HG03064 (cell line): ENCODE results near the gene CDC5L.
"Not testable (repeated sequence)": the region's sequence is repeated elsewhere in the genome, so short reads cannot be mapped to it uniquely, and the experiment has no call there.

Source experiments
- ATAC-seq: cut with Tn5 transposase; IDR thresholded peaks from one replicate; pipeline ENCODE4 v1.9.1; 2021; ENCODE audit warnings: low read depth; ENCODE audit not compliant: unreplicated experiment

The CDC5L gene

DNA sequence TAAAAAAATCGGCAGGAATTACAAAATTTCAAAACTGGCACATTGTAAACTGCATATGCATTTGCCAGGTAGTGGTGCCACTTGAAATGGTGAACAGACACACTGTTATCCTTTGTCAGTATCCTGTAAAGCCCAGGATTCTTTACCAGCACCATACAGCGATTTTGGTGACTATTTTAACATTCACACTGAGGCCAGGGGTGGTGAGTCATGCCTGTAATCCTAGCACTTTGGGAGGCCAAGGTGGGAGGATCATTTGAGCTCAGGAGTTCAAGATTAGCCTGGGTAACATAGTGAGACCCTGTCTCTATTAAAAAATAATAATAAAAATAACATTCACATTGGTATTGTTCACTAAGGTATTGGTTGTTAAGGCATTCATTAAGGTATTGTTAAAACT is 61.7 kb downstream of the CDC5L start:
- ATAC-seq, result not testable (repeated sequence)

- ATAC-seq, result no peak
These were observed 64.5 kb downstream of the CDC5L start for GRCh38 chr6:44451803-44452695.

DNA sequence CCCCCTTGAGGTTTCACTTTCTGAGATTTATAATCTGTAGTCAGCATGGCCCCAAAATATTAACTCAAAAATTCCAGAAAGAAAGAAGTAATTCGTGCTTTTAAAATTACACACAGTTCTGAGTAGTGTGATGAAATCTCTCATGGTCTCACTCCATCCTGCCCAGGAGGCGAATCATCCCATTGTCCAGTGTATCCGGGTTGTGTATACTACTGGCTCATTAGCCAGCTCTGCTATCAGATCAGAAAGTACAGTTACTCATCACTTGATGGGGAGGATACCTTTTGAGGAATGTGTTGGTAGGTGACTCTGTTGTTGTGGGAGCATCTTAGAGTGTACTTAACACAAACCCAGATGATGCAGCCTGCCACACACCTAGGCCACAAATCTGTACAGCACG is 65.2 kb downstream of the CDC5L start:
- ATAC-seq, result no peak

DNA sequence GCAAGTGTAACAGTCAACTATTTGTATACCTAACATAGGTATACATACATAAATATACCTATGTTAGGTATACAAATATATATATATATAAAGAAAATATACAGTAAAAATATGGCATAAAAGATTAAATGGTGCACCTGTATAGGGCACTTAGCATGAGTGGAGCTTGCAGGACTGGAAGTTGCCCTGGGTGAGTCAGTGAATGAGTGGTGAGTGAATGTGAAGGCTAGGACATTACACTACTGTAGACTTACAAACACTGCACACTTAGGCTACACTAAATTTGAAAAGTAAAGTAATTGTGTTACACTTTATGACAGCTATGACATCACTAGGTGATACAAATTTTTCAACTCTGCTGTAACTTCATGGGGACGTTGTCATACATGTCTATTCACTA is 65.6 kb downstream of the CDC5L start:
- no peak for ATAC-seq

GRCh38 chr6:44454198-44454597 is 66.7 kb downstream of the CDC5L start:
- no peak for ATAC-seq

DNA sequence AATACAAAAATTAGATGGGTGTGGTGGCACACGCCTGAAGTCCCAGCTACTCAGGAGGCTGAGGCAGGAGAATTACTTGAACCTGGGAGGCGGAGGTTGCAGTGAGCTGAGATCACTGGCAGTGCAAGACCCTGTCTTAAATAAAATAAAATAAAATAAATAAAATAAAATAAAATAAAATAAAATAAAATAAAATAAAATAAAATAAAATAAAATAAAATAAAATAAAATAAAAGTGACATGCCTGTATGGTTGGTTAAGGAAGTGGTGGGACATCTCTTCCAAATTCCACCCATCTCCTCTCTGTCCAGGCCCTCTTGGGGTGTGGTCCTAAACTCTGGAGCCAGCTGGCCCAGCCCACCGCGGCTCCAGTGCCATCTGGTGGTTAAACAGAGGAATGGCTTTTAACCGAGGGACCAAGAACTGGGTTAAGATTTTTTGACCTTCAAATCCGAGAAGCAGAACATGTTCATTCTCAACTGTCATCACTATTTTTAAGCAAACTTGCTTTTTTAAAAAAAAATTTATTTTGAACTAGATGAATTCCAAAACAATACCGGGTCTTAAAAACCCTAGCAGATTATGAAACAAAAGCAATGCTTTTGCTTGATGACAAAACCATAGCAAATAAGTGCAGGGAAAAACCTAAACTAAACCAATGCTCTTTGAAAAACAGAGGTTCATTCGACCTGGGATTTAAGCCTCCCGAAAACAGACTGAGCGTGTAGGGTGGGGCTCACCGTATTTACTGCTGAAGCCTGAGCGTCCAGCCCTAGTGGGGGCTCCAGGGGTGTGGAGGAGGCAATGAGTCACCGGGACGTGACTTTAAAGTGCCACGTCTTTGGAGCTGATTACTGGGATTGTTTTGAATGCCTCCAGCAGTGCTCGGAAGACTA is 68.8 kb downstream of the CDC5L start:
- ATAC-seq, result no peak

- ATAC-seq, result no peak
These were observed 69.4 kb downstream of the CDC5L start for GRCh38 chr6:44456966-44457292.

- no peak for ATAC-seq
These were observed 70.1 kb downstream of the CDC5L start for GRCh38 chr6:44457596-44457995.

DNA sequence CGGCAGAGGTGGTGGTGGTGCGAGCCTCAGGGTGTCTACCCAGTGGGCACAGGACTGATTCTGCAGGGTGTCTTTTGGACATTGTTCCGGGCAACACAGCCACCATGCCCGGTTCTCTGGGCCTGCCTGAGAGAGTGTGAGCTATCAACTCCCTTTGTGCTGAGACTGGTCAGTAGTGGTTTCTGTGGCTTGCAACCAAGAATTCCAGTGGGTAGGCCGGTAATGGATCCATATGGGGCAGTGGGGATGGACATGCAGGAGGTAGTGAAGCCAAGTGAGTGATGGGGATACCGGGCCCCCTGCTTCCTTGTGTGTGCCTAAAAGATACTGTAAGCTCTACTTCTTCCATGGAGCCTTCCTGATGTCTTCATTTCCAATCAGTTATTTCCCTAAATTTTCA is 71.0 kb downstream of the CDC5L start:
- ATAC-seq, result no peak

DNA sequence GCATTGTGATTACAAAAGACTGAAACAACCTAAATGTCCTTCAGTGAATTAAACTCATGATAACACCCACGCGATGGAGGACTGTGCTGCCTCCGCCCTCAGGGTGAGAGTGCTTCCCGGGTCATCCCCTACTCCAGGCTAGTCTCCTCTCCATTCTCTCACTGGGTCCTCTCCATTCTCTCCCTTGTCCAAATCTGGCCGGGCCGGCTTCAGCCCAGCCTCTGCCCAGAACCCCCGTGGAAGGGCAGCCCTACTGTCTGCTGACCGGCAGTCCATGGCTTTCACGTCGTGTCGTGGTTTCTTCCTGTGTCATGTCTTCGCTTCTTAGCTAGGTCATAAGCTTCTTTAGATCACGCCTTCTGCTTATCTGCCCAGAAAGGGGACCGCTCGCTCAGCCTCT is 74.8 kb downstream of the CDC5L start:
- ATAC-seq, result no peak

DNA sequence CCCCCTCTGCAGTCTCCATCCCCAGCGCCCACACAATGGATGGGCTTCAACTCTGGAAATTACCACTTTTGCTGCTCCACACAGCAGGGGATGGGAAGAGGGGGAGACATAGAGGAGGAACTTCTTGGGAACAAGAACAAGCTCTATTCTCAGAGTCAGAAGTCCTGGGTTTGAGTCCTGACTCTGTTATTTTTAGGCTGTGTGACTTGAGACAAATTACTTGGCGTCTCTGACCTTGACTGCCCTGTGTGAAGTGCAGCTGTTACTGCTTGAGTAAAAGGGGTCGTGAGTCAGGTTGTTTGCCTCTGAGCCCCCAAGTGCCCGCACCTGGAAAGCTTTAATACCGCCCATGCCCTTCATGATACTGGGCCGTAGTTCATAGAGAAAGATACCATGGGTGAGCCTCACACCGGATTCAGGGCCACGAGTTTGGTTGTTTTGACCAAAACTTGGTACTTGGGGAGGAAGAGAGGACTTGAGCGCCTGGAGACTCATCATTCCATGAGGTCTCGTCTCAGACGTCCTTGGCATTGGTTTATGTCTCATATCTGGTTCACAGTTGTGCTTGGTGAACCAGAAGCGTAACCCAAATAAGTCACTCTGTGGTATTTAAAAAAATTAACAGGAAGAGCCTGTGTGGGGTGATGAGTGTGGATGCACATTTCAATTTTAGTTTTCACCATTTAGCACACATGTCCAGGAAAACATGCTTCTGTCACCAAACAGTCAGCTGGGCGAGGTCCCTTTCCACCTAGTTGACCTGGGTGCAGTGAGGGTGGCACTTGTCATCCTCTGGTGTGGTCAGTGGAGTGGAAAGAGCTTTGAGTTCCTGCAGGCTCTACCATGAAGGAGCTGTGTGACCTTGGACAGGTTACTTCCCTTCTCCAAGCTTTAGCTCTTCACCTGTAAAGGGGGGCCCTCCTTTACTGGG is 75.6 kb downstream of the CDC5L start:
- no peak for ATAC-seq

- no peak for ATAC-seq
These were observed 76.4 kb downstream of the CDC5L start for GRCh38 chr6:44463728-44464450.

- ATAC-seq, result no peak
These were observed 77.2 kb downstream of the CDC5L start for GRCh38 chr6:44464527-44465310.

DNA sequence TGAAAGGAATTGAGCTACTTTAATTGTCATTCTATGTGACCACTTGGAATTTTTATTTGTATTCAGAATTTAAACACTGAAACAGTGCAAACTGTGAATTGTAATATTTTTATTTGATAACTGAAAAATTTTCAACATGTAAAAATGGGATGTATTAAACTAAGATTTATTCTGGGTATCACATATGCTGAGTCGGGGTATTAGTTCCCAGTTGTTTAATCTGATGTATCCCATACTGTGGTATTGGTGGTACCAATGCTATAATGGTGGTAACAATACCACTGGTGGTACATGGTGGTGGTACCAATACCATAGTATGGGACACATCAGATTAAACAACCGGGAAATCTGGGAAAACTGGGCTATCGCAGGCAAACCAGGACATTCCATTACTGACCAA is 79.4 kb downstream of the CDC5L start:
- no peak for ATAC-seq

DNA sequence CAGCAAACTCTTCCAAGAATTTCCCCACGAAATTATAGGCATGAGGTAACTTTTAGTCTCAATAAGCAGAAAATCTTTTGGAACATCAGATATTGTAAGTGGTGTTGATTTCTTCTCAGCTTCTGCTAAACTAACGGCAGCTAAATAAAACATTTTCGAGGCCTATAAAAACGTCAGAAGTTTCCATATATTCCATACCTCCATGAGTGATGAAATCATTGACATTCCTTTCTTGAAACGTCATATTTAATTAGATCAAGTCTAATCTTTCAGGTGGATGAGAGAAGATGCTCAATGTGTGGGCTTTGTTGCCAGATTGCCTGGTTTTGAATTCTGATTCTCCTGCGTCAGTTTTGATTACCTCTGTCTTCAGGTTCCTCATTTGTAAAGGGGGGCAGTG is 81.3 kb downstream of the CDC5L start:
- ATAC-seq, result no peak

GRCh38 chr6:44470115-44470464 is 82.6 kb downstream of the CDC5L start:
- no peak for ATAC-seq

- no peak for ATAC-seq
These were observed 83.2 kb downstream of the CDC5L start for GRCh38 chr6:44470746-44471145.

GRCh38 chr6:44471271-44471981 is 83.9 kb downstream of the CDC5L start:
- no peak for ATAC-seq
